Measurements from ENCODE around the gene A1BG.
A peak's percentile ranks its signal among the peaks of the same experiment; 100 is the strongest.
"Not testable (repeated sequence)": the region's sequence is repeated elsewhere in the genome, so short reads cannot be mapped to it uniquely, and the experiment has no call there.

Gene A1BG

GRCh38 chr19:58386576-58387337 is 33.5 kb upstream of the A1BG start, which contains the start of gene RPS5:
RPS5 (plus strand) TSS chr19:58387269; CDS start chr19:58388138, 869 bp downstream.
- peak; percentile 95 for DNase-seq (ENCODE audit: low read depth)

GRCh38 chr19:58385891-58386575 is 32.7 kb upstream of the A1BG start:
- no peak for DNase-seq (ENCODE audit: low read depth)

- DNase-seq (ENCODE audit: low read depth) = no peak
Measured at GRCh38 chr19:58385313-58385890, 32.1 kb upstream of the A1BG start.

- DNase-seq (ENCODE audit: low read depth) = no peak
Measured at GRCh38 chr19:58382997-58383603, 29.8 kb upstream of the A1BG start.

- no peak for DNase-seq (ENCODE audit: low read depth)
Measured at GRCh38 chr19:58381460-58382212, 28.3 kb upstream of the A1BG start.

- peak; percentile 97 for DNase-seq (ENCODE audit: low read depth)
Measured at GRCh38 chr19:58380662-58381459, 27.6 kb upstream of the A1BG start, which contains the start of gene ZNF837. ZNF837 (minus strand) TSS chr19:58381030; CDS start chr19:58369332, 11,698 bp downstream.

- no peak for DNase-seq (ENCODE audit: low read depth)
Measured at GRCh38 chr19:58380037-58380661, 26.9 kb upstream of the A1BG start.

GRCh38 chr19:58379246-58379645 is 26.0 kb upstream of the A1BG start:
- DNase-seq (ENCODE audit: low read depth) = no peak

- not testable (repeated sequence) for DNase-seq (ENCODE audit: low read depth)
Measured at GRCh38 chr19:58376724-58377123, 23.4 kb upstream of the A1BG start.

GRCh38 chr19:58374200-58374599 is 20.9 kb upstream of the A1BG start:
- DNase-seq (ENCODE audit: low read depth) = no peak

- DNase-seq (ENCODE audit: low read depth) = no peak
Measured at GRCh38 chr19:58372311-58373133, 19.2 kb upstream of the A1BG start.

- DNase-seq (ENCODE audit: low read depth) = no peak
Measured at GRCh38 chr19:58368561-58369360, 15.5 kb upstream of the A1BG start.

- DNase-seq (ENCODE audit: low read depth) = no peak
Measured at GRCh38 chr19:58367698-58368454, 14.6 kb upstream of the A1BG start.

- DNase-seq (ENCODE audit: low read depth) = no peak
Measured at GRCh38 chr19:58366585-58367430, 13.5 kb upstream of the A1BG start.

GRCh38 chr19:58364146-58364545 is 10.9 kb upstream of the A1BG start:
- no peak for DNase-seq (ENCODE audit: low read depth)

GRCh38 chr19:58362272-58362994 is 9.1 kb upstream of the A1BG start, which contains the start of gene ZNF497:
ZNF497 (minus strand) TSS chr19:58362751; CDS start chr19:58357635, 5,116 bp downstream.
- peak; percentile 93 for DNase-seq (ENCODE audit: low read depth)

Measured in T follicular helper cell (primary cell).